ENCODE measurements around the gene CCR7.

GRCh38 chr17:40562838-40563219 is 2.4 kb downstream of the CCR7 start:
- TF ChIP-seq JUN (IDR thresholded peaks at IDR 0.05) (no peak), EP300 (IDR thresholded peaks at IDR 0.05) (no peak), CTCF (IDR thresholded peaks at IDR 0.05) (no peak), MAZ (IDR thresholded peaks at IDR 0.05; ENCODE audit: borderline replicate concordance, low read depth, low read length) (no peak), RAD21 (conservative IDR thresholded peaks at IDR 0.05 in 1 of 2, IDR thresholded peaks at IDR 0.05 in 1 of 2) (no peak), MAX (IDR thresholded peaks at IDR 0.05) (no peak), CBX8 (IDR thresholded peaks at IDR 0.05) (no peak), ELK1 (IDR thresholded peaks at IDR 0.05; ENCODE audit: low read depth, low read length) (no peak), POLR2A (IDR thresholded peaks at IDR 0.05; ENCODE audit: low read length) (no peak), REST (IDR thresholded peaks at IDR 0.05) (no peak), CHD4 (IDR thresholded peaks at IDR 0.05; ENCODE audit: borderline replicate concordance) (no peak), BHLHE40 (IDR thresholded peaks at IDR 0.05; ENCODE audit: low read depth, low read length) (no peak)
